Muscle layer of colon (tissue), 2 donors: ENCODE measurements around the gene BTBD9.

ENCODE experiments used
- H3K27ac ChIP-seq: one replicate; pipeline ENCODE4 v1.7.0; 2013; ENCODE audit warnings: low read depth, mild to moderate bottlenecking, low read length, moderate library complexity
- H3K27me3 ChIP-seq, 2 donors: one replicate each; pipeline ENCODE4 v1.7.0; 2013; ENCODE audit warnings: low read length in 2 of 2, mild to moderate bottlenecking in 2 of 2; ENCODE audit not compliant: insufficient read depth in 2 of 2, control insufficient read depth in 1 of 2
- H3K36me3 ChIP-seq: one replicate; pipeline ENCODE4 v1.7.0; 2013; ENCODE audit warnings: mild to moderate bottlenecking, low read length; ENCODE audit not compliant: insufficient read depth
- H3K4me1 ChIP-seq: one replicate; pipeline ENCODE4 v1.7.0; 2013; ENCODE audit warnings: mild to moderate bottlenecking, low read length; ENCODE audit not compliant: insufficient read depth
- H3K4me3 ChIP-seq, 2 donors: one replicate each; pipeline ENCODE4 v1.7.0; 2013; ENCODE audit warnings: low read length in 2 of 2, low read depth in 1 of 2, mild to moderate bottlenecking in 1 of 2, moderate library complexity in 1 of 2
- H3K9ac ChIP-seq: one replicate; pipeline ENCODE4 v1.7.0; 2013; ENCODE audit warnings: low read length
- H3K9me3 ChIP-seq: one replicate; pipeline ENCODE4 v1.7.0; 2013; ENCODE audit warnings: mild to moderate bottlenecking, low read length
- donor health status: abdominal sarcoma.
- donor health status: Adenocarcinoma of cecum.

Gene BTBD9

GRCh38 chr6:38503960-38504682 lies 135.6 kb downstream of the BTBD9 start:
- no peaks in the 10 kb centered on the region for H3K27me3 ChIP-seq
- no peaks in the 10 kb centered on the region for H3K9me3 ChIP-seq
- H3K27ac ChIP-seq = no peak overlapping the region
- no peaks in the 10 kb centered on the region for H3K36me3 ChIP-seq
- no peak overlapping the region for H3K4me3 ChIP-seq
- H3K4me1 ChIP-seq = no peaks in the 10 kb centered on the region
- H3K9ac ChIP-seq = no peak overlapping the region

GRCh38 chr6:38503032-38503773 lies 136.5 kb downstream of the BTBD9 start:
- no peaks in the 10 kb centered on the region for H3K27me3 ChIP-seq
- H3K4me1 ChIP-seq = no peaks in the 10 kb centered on the region
- no peaks in the 10 kb centered on the region for H3K36me3 ChIP-seq
- no peak overlapping the region for H3K4me3 ChIP-seq
- H3K9ac ChIP-seq = no peak overlapping the region
- no peak overlapping the region for H3K27ac ChIP-seq
- H3K9me3 ChIP-seq = no peaks in the 10 kb centered on the region

- H3K9me3 ChIP-seq = no peaks in the 10 kb centered on the region
- no peak overlapping the region for H3K27ac ChIP-seq
- H3K4me3 ChIP-seq = no peak overlapping the region
- H3K4me1 ChIP-seq = no peaks in the 10 kb centered on the region
- H3K36me3 ChIP-seq = no peaks in the 10 kb centered on the region
- no peak overlapping the region for H3K9ac ChIP-seq
- no peaks in the 10 kb centered on the region for H3K27me3 ChIP-seq
Observed at GRCh38 chr6:38502423-38502822, 137.3 kb downstream of the BTBD9 start.

GRCh38 chr6:38501931-38502330 lies 137.8 kb downstream of the BTBD9 start:
- no peak overlapping the region for H3K27ac ChIP-seq
- no peak overlapping the region for H3K9ac ChIP-seq
- no peaks in the 10 kb centered on the region for H3K27me3 ChIP-seq
- no peaks in the 10 kb centered on the region for H3K36me3 ChIP-seq
- no peaks in the 10 kb centered on the region for H3K4me1 ChIP-seq
- no peaks in the 10 kb centered on the region for H3K9me3 ChIP-seq
- H3K4me3 ChIP-seq = no peak overlapping the region

DNA sequence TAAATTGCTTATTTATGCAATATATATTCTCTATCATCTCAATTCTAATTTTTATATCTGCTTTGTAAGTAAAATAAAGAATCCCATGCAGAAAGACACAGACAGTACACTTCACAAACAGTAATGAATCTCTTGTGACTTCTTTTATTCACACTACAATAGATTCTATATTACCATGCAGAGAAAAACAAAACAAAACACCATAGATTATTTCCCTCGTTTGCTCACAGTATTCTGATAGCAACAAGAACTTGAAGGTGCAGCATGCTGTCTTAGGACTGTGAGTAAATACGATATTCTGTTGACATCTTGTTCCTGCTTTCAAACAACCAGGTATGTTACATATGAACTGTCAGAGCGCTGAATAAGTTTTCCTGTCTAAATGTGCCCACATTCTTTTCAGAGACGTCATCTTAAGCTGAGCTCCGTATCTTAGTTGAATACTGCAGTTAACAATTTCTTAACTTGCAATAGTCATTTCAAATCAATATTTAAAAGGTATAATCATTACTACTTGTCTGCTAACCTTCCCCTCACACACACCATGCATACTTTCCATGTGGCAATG lies 140.1 kb downstream of the BTBD9 start:
- no peaks in the 10 kb centered on the region for H3K9me3 ChIP-seq
- no peak overlapping the region for H3K4me3 ChIP-seq
- H3K27me3 ChIP-seq = no peaks in the 10 kb centered on the region
- H3K27ac ChIP-seq = no peak overlapping the region
- no peaks in the 10 kb centered on the region for H3K4me1 ChIP-seq
- no peaks in the 10 kb centered on the region for H3K36me3 ChIP-seq
- no peak overlapping the region for H3K9ac ChIP-seq

DNA sequence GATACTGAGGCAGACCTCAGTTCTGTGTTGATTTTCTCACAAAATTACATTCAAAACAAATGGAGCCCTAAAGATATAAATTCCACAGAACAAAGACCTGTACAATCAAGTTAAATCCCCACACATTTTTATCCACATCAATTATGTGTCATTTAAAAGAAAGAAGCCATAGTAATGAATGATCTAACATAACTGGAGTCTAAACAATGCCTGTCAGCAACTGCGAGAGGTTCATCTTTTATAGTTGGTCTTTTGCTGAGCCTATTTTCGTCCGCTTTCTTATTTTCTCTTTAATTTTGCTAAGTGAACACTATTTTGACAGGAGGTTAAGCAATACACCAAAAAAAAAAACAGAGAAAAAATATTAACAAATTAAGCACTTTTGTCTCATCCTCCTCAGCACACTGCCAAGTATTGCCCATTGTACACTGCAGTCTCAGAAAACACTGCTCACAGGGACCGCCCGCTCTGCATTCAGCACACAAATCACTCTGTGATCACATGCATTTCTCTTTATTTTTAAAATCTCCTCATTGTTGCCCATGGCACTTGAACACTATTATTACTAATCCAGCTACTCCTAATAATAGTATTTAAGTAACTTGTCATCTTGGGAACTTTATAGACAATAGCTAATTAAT lies 140.8 kb downstream of the BTBD9 start:
- H3K36me3 ChIP-seq = no peaks in the 10 kb centered on the region
- H3K9ac ChIP-seq = no peak overlapping the region
- no peak overlapping the region for H3K4me3 ChIP-seq
- no peaks in the 10 kb centered on the region for H3K4me1 ChIP-seq
- no peaks in the 10 kb centered on the region for H3K27me3 ChIP-seq
- H3K9me3 ChIP-seq = no peaks in the 10 kb centered on the region
- no peak overlapping the region for H3K27ac ChIP-seq

- Histone ChIP-seq H3K4me3 (no peak overlapping the region), H3K27me3 (no peaks in the 10 kb centered on the region), H3K27ac (no peak overlapping the region), H3K36me3 (no peaks in the 10 kb centered on the region), H3K9me3 (no peaks in the 10 kb centered on the region), H3K9ac (no peak overlapping the region), H3K4me1 (peaks cover 5% of the 10 kb centered on the region)
Observed at GRCh38 chr6:38498085-38498484, 141.6 kb downstream of the BTBD9 start.

GRCh38 chr6:38497546-38497945 lies 142.2 kb downstream of the BTBD9 start:
- Histone ChIP-seq H3K36me3 (no peaks in the 10 kb centered on the region), H3K4me3 (no peak overlapping the region), H3K27ac (no peak overlapping the region), H3K9ac (no peak overlapping the region), H3K9me3 (no peaks in the 10 kb centered on the region), H3K27me3 (no peaks in the 10 kb centered on the region), H3K4me1 (peaks cover 5% of the 10 kb centered on the region)

- Histone ChIP-seq H3K4me1 (peaks cover 5% of the 10 kb centered on the region), H3K9me3 (no peaks in the 10 kb centered on the region)
Observed at GRCh38 chr6:38495922-38496635, 143.7 kb downstream of the BTBD9 start.

GRCh38 chr6:38495518-38495917 lies 144.2 kb downstream of the BTBD9 start:
- Histone ChIP-seq H3K27me3 (no peaks in the 10 kb centered on the region), H3K27ac (no peak overlapping the region), H3K9me3 (no peaks in the 10 kb centered on the region), H3K9ac (no peak overlapping the region), H3K4me3 (no peak overlapping the region), H3K4me1 (peaks cover 5% of the 10 kb centered on the region), H3K36me3 (no peaks in the 10 kb centered on the region)

More at GRCh38 chr6:38495922-38496635, 143.7 kb downstream of the BTBD9 start:
- Histone ChIP-seq H3K9ac (no peak overlapping the region), H3K36me3 (no peaks in the 10 kb centered on the region), H3K27me3 (no peaks in the 10 kb centered on the region), H3K27ac (no peak overlapping the region), H3K4me3 (no peak overlapping the region)
